Tibial nerve (tissue), 4 donors: ENCODE data around the gene ASTN2.

ENCODE experiments used
- EP300 ChIP-seq, 2 donors: sonication (generic); formaldehyde crosslinking; IDR thresholded peaks; one replicate each; pipeline ENCODE4 v1.6.1; 2017; ENCODE audit warnings: antibody characterized with exemption in 2 of 2, mild to moderate bottlenecking in 1 of 2
- POLR2A ChIP-seq, 2 donors: fragments of 450-650 bp; IDR thresholded peaks; one replicate each; pipeline ENCODE4 v1.6.1; 2017; ENCODE audit warnings: antibody characterized with exemption in 2 of 2, mild to moderate bottlenecking in 2 of 2, moderate library complexity in 2 of 2
- TF ChIP-seq, protein P1 (sequence below), 5 experiments: fragments of 200-600 bp in 3 of 5; fragments of 450-650 bp in 2 of 5; sonication (generic) in 3 of 5; IDR thresholded peaks; one replicate each; pipeline ENCODE4 v1.5.1; 2016 to 2019; ENCODE audit warnings: antibody characterized with exemption in 5 of 5, mild to moderate bottlenecking in 3 of 5, moderate library complexity in 2 of 5

DNA sequence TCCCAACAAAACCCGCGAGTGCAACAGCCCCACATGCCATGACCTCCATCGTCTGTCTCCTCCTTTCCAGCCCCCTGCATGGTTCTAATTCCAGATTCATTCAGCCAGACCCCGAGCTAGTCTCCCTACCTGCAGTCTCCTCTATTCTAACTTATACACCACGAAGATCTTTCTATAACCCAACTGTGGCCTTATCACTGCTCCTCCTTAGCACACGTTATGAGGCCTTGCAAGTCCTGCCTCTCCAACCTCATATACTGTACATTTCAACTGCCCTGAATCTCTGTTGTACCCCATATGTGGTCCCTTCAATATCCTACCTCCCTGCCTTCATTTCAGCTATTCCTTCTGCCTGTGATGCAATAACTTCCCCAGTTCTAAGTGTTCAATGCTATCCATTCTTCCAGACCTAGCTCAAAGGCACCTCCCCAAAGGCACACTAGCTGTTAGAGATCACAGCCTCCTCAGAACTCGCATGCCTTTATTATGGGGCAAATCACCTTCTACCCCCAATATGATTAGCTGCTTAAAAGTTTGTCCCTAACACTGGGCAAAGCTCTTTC, 942.8 kb downstream of the ASTN2 start:
- TF ChIP-seq, protein P1, sequence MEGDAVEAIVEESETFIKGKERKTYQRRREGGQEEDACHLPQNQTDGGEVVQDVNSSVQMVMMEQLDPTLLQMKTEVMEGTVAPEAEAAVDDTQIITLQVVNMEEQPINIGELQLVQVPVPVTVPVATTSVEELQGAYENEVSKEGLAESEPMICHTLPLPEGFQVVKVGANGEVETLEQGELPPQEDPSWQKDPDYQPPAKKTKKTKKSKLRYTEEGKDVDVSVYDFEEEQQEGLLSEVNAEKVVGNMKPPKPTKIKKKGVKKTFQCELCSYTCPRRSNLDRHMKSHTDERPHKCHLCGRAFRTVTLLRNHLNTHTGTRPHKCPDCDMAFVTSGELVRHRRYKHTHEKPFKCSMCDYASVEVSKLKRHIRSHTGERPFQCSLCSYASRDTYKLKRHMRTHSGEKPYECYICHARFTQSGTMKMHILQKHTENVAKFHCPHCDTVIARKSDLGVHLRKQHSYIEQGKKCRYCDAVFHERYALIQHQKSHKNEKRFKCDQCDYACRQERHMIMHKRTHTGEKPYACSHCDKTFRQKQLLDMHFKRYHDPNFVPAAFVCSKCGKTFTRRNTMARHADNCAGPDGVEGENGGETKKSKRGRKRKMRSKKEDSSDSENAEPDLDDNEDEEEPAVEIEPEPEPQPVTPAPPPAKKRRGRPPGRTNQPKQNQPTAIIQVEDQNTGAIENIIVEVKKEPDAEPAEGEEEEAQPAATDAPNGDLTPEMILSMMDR (IDR thresholded peaks at IDR 0.05), result no peak
- TF ChIP-seq POLR2A (IDR thresholded peaks at IDR 0.05) (no peak), EP300 (IDR thresholded peaks at IDR 0.05) (no peak)
